Measurements from ENCODE around the gene KCNN1.

Gene KCNN1

GRCh38 chr19:17942582-17943273, 24.2 kb upstream of the KCNN1 start:
- Histone ChIP-seq H3K9me3 (ENCODE audit: severe bottlenecking) (no peaks in the 10 kb centered on the region), H3K4me1 (ENCODE audit: insufficient read depth, poor library complexity, severe bottlenecking) (no peaks in the 10 kb centered on the region), H3K36me3 (ENCODE audit: low read depth) (peaks cover 31% of the 10 kb centered on the region), H3K27ac (ENCODE audit: poor library complexity, severe bottlenecking) (no peak overlapping the region), H3K27me3 (ENCODE audit: insufficient read depth, poor library complexity, severe bottlenecking) (no peaks in the 10 kb centered on the region), H3K4me3 (ENCODE audit: severe bottlenecking) (no peak overlapping the region)
- DNase-seq (ENCODE audit: low spot score) (no peak), ATAC-seq (ENCODE audit: low read depth) (no peak)
- TF ChIP-seq CTCF (IDR thresholded peaks at IDR 0.05; ENCODE audit: poor library complexity, severe bottlenecking): no peak

- Histone ChIP-seq H3K4me3 (ENCODE audit: severe bottlenecking) (no peak overlapping the region), H3K4me1 (ENCODE audit: insufficient read depth, poor library complexity, severe bottlenecking) (no peaks in the 10 kb centered on the region), H3K9me3 (ENCODE audit: severe bottlenecking) (no peaks in the 10 kb centered on the region), H3K36me3 (ENCODE audit: low read depth) (peaks cover 24% of the 10 kb centered on the region), H3K27ac (ENCODE audit: poor library complexity, severe bottlenecking) (no peak overlapping the region), H3K27me3 (ENCODE audit: insufficient read depth, poor library complexity, severe bottlenecking) (no peaks in the 10 kb centered on the region)
- no peak for DNase-seq (ENCODE audit: low spot score)
- ATAC-seq (ENCODE audit: low read depth): peak; percentile 6; the same call in 1 of the 3 replicates
- no peak for TF ChIP-seq CTCF (IDR thresholded peaks at IDR 0.05; ENCODE audit: poor library complexity, severe bottlenecking)
Measured at GRCh38 chr19:17943274-17944221, 23.4 kb upstream of the KCNN1 start.

- peaks cover 17% of the 10 kb centered on the region for H3K36me3 ChIP-seq (ENCODE audit: low read depth)
- H3K27me3 ChIP-seq (ENCODE audit: insufficient read depth, poor library complexity, severe bottlenecking): peaks cover 3% of the 10 kb centered on the region
- H3K27ac ChIP-seq (ENCODE audit: poor library complexity, severe bottlenecking): no peak overlapping the region
- no peak overlapping the region for H3K4me3 ChIP-seq (ENCODE audit: severe bottlenecking)
- no peaks in the 10 kb centered on the region for H3K4me1 ChIP-seq (ENCODE audit: insufficient read depth, poor library complexity, severe bottlenecking)
- ATAC-seq (ENCODE audit: low read depth) (peak; percentile 72), DNase-seq (ENCODE audit: low spot score) (no peak)
- no peaks in the 10 kb centered on the region for H3K9me3 ChIP-seq (ENCODE audit: severe bottlenecking)
- TF ChIP-seq CTCF (IDR thresholded peaks at IDR 0.05; ENCODE audit: poor library complexity, severe bottlenecking): no peak
Measured at GRCh38 chr19:17944301-17944700, 22.6 kb upstream of the KCNN1 start.

GRCh38 chr19:17946965-17947784, 19.7 kb upstream of the KCNN1 start:
- Histone ChIP-seq H3K4me3 (ENCODE audit: severe bottlenecking) (peak overlapping the region; percentile 26), H3K4me1 (ENCODE audit: insufficient read depth, poor library complexity, severe bottlenecking) (no peaks in the 10 kb centered on the region), H3K9me3 (ENCODE audit: severe bottlenecking) (no peaks in the 10 kb centered on the region), H3K27me3 (ENCODE audit: insufficient read depth, poor library complexity, severe bottlenecking) (peaks cover 32% of the 10 kb centered on the region), H3K27ac (ENCODE audit: poor library complexity, severe bottlenecking) (no peak overlapping the region), H3K36me3 (ENCODE audit: low read depth) (peaks cover 12% of the 10 kb centered on the region)
- ATAC-seq (ENCODE audit: low read depth) (peak; percentile 37), DNase-seq (ENCODE audit: low spot score) (no peak)
- no peak for TF ChIP-seq CTCF (IDR thresholded peaks at IDR 0.05; ENCODE audit: poor library complexity, severe bottlenecking)
